Stimulated activated CD8-positive, alpha-beta memory T cell treated with anti-CD3 and anti-CD28 coated beads, Interleukin-15, amount 100 ng/mL, for 1 hour (primary cell): Measurements from ENCODE around the gene CDKN2B.
A peak's percentile ranks its signal among the peaks of the same experiment; 100 is the strongest.
"Not testable (repeated sequence)": the region's sequence is repeated elsewhere in the genome, so short reads cannot be mapped to it uniquely, and the experiment has no call there.

Source experiments
- DNase-seq: peaks from one replicate; pipeline ENCODE4 v3.0.0-alpha.2; 2020; ENCODE audit warnings: low read depth

Gene CDKN2B

GRCh38 chr9:21969011-21969940, 39.8 kb downstream of the CDKN2B start:
- DNase-seq: no peak

GRCh38 chr9:21968331-21969010, 40.6 kb downstream of the CDKN2B start:
- DNase-seq: no peak

GRCh38 chr9:21967702-21968101, 41.4 kb downstream of the CDKN2B start:
- no peak for DNase-seq

- DNase-seq: no peak
Measured at GRCh38 chr9:21967169-21967568, 41.9 kb downstream of the CDKN2B start.

- no peak for DNase-seq
Measured at GRCh38 chr9:21966140-21966851, 42.8 kb downstream of the CDKN2B start.

- no peak for DNase-seq
Measured at GRCh38 chr9:21965401-21965951, 43.6 kb downstream of the CDKN2B start.

GRCh38 chr9:21964925-21965385, 44.1 kb downstream of the CDKN2B start:
- DNase-seq: peak; percentile 20

GRCh38 chr9:21961569-21961968, 47.5 kb downstream of the CDKN2B start:
- no peak for DNase-seq

- not testable (repeated sequence) for DNase-seq
Measured at GRCh38 chr9:21959268-21959667, 49.8 kb downstream of the CDKN2B start.

- no peak for DNase-seq
Measured at GRCh38 chr9:21958833-21959232, 50.3 kb downstream of the CDKN2B start.
